HG03060 (cell line): Measurements from ENCODE around the gene OPN5.
"Not testable (repeated sequence)": the region's sequence is repeated elsewhere in the genome, so short reads cannot be mapped to it uniquely, and the experiment has no call there.

Experiments used
- ATAC-seq: cut with Tn5 transposase; IDR thresholded peaks from one replicate; pipeline ENCODE4 v1.9.1; 2021; ENCODE audit warnings: low read depth, moderate number of reproducible peaks; ENCODE audit not compliant: unreplicated experiment

Gene OPN5

GRCh38 chr6:47781732-47782131 is at the start of gene OPN5:
Gene OPN5, plus strand, starts transcription at chr6:47782032. Its CDS starts 35 bp downstream, at chr6:47782067.
- ATAC-seq, result no peak

- no peak for ATAC-seq
Observed at GRCh38 chr6:47733879-47734558, 47.8 kb upstream of the OPN5 start.

GRCh38 chr6:47734831-47735481 is 46.9 kb upstream of the OPN5 start:
- no peak for ATAC-seq

GRCh38 chr6:47736083-47736700 is 45.6 kb upstream of the OPN5 start:
- no peak for ATAC-seq

- no peak for ATAC-seq
Observed at GRCh38 chr6:47737406-47737805, 44.4 kb upstream of the OPN5 start.

- ATAC-seq, result no peak
Observed at GRCh38 chr6:47740714-47741113, 41.1 kb upstream of the OPN5 start.

DNA sequence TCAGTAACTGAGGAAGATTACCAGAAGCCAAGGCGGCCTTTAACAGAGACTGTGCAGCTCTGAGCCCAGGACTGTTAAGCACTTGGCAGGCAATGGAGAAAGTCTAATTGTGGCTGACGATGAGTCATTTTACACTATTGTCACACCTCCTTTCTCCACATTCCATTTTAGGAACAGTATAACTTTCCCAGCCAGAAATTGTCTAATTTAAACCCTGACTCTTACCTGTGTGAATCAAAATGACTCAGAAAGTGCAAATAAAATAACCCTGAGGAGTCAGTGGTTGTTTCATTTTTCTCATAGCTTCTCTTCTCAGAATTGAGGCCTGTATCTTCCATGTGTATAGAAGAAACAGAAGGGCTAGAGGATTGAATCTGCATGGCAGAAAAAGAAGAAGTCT is 40.0 kb upstream of the OPN5 start:
- ATAC-seq, result no peak

GRCh38 chr6:47743744-47744143 is 38.1 kb upstream of the OPN5 start:
- ATAC-seq, result no peak

GRCh38 chr6:47745269-47745668 is 36.6 kb upstream of the OPN5 start:
- ATAC-seq, result not testable (repeated sequence)

DNA sequence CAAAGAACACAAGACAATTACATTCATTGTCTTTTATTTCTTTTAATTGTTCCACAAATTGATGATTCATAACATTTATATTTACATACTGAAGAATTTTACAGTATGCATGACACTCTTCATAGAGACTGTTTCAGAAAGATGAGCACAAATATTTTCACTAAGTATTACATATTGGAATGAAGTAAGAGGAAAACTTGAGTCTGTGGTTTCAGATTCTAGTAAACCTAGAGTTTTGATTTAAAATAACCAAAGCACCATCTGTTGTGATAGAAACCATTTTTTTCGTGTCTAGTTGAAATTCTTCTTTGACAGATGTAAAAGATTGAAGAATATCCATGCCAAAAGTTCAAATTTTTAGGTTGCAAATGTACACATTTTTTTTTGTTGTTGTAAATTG is 32.1 kb upstream of the OPN5 start:
- no peak for ATAC-seq

DNA sequence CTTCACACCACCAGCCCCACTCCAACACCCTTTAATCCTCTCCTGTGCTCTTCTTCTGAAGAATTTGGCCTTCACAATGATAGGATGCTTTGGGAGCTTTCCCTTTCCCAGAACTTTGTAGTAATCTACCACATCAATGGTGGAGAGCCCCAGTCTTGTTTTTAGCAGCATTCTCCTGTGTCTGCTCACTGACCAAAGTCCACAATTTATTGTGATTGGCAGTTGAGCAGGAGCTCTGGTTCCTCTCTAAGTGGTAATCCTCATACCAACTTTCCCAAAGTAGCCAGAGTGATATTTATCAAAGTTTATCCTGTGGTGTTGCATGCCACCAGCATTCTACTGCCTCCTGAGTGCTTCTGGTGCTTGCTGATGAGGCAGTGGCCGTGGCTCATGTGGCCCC is 29.0 kb upstream of the OPN5 start:
- no peak for ATAC-seq

DNA sequence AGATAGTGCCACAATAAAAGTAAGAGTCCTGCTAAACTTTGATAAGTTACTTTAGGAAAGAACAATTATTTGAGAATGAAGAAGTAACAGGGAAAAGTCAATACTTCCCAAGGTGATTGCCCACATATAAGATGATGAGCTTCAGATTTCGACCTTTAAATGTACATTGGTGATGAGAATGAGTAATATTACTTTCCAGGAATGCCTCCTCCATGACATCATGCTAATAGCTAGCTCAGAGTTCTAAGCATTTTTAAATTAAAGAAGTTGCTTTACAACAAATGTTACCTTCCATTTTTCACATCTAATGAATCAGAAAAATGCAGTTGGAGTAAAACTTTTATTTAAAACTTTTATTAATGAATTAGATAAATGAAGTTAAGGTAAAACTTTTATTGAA is 22.5 kb upstream of the OPN5 start:
- ATAC-seq, result no peak

DNA sequence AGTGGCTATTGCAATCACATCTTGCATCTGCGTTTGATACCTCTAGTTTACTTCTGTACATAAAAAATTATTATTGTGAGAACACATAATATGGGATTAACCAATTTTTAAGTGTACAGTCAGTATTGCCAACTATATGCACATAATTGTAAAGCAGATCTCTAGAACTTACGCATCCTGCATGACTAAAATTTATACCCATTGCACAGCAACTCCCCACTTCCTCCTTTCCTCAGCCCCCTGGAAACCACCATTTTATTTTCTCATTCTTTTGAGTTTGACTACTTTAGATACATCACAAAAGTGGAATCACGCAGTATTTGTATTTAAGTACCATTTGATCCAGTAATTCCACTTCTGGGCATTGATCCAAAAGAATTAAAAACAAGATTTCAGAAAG is 19.3 kb upstream of the OPN5 start:
- ATAC-seq, result no peak

GRCh38 chr6:47766445-47766844 is 15.4 kb upstream of the OPN5 start:
- no peak for ATAC-seq

GRCh38 chr6:47767102-47767501 is 14.7 kb upstream of the OPN5 start:
- ATAC-seq, result no peak

DNA sequence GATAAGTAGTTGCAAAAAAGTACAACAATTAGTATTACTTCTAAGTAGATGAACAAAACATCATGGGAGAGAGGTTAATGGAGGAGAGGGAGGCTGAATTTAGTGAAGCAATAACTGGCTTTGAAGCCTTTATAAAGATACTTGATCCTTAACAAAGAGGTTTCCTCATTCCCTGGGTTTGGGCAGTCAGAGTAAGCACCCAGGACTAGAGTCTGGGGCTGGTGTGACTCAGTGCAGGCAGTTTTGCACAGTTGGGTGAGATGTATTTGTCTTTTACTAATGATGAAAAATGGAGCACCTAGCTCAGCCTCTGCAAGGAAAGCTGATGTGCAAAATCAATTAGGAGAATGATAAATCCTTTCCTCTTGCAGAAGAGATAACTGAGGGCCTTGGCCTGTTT is 11.8 kb upstream of the OPN5 start:
- ATAC-seq, result no peak

DNA sequence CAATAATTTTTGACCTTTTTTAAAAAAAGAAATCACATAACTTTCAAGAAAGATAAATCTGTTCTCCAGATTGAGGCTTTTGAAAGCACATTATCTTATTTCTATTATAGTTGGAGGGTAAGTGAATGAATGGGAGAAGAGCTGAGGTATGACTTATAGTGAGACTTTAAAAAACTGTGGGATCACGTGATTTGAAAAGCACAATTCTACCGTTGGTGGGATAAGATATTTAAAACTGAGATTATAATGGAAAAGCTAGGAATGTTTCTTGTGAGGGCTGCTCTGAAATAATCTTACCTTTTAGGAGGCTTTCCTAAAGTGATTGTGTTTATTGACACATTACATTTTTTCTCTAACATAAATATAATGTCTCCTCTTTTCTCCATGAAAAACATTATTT is 9.5 kb upstream of the OPN5 start:
- no peak for ATAC-seq

DNA sequence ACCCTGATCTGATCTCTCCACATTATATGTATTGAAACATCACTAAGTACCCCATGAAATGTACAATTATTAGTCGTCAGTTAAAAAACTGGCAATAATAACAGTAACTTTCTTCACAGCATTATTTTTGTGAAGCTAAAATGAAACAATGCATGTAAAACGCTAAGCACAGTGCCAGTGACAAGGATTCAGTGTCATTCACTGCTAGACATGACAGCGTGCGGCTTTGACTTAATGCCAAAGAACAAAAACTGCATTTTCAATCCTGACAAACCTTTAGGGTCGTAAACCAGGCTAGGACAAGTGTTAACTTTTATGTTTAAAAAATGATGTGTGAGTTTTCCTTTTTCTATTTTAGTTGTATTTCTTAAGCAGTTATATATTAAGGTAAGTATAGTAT is 8.8 kb upstream of the OPN5 start:
- ATAC-seq, result no peak

DNA sequence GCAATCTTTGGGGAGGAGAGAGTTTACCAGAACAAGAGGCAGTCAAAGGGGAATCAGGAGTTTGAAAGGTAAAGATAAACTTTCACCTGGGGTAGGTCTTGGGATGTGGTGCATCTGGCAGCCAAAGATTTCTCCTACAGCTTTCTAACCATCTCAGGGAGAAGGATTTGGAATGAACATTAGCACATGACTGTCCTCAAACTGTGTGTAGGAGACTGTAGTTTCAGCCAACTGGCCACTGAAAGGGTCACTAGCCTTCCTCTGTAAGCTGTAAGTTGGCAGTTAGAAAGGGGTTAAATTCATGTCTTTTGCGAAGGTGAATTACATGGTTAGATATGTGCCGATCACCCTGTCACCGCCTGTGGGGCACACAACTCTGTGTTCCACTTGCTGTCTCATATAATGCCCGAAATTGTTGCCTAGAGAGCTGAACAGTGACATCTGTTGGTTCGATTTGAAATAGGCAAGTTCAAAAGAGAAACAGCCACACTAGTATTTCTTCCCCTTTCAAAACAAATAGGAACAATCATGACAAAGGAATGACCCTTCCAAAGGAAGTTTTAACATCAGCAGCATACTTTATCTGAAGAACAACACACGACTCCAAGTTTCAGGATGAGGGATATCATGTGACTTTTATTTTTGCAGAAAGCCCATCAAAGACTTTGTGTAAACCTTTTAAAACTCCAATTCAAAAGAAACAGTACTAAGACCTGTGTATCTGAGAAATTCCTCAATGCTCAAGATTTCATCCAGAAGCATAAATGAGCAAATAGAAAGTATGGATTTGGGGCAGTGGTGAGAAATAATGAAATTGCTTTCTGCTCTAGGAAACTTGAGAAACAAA is 1.1 kb upstream of the OPN5 start:
- peak; percentile 70 for ATAC-seq

GRCh38 chr6:47785182-47785581 is 3.4 kb downstream of the OPN5 start:
- no peak for ATAC-seq
